Stimulated activated CD4-positive, alpha-beta T cell treated with anti-CD3 and anti-CD28 coated beads, Interleukin-12 subunit alpha, Interleukin-12 subunit beta, amount 100 ng/mL, for 24 hours (primary cell): ENCODE measurements around the gene SMIM26.

Source experiments
- DNase-seq, 2 experiments: peaks; one replicate each; pipeline ENCODE4 v3.0.0-alpha.2; 2020; ENCODE audit warnings: low read depth in 2 of 2

SMIM26 gene

GRCh38 chr20:18580012-18580411 is 12.8 kb downstream of the SMIM26 start:
- DNase-seq, result no peak

GRCh38 chr20:18585134-18585533 is 17.9 kb downstream of the SMIM26 start:
- no peak for DNase-seq

GRCh38 chr20:18587665-18588573 is 20.7 kb downstream of the SMIM26 start, which contains the start of gene DTD1:
DTD1 (plus strand) TSS chr20:18588054; CDS start chr20:18588073, 19 bp downstream.
- peak; percentile 69 to 92 for DNase-seq

GRCh38 chr20:18588574-18588933 is 21.3 kb downstream of the SMIM26 start:
- no peak for DNase-seq

- no peak for DNase-seq
Observed at GRCh38 chr20:18589941-18590674, 22.9 kb downstream of the SMIM26 start.

- DNase-seq, result no peak
Observed at GRCh38 chr20:18596270-18596669, 29.0 kb downstream of the SMIM26 start.

- no peak for DNase-seq
Observed at GRCh38 chr20:18609741-18610140, 42.5 kb downstream of the SMIM26 start.

GRCh38 chr20:18611492-18611891 is 44.3 kb downstream of the SMIM26 start:
- no peak for DNase-seq

GRCh38 chr20:18613553-18613952 is 46.3 kb downstream of the SMIM26 start:
- no peak for DNase-seq

- no peak for DNase-seq
Observed at GRCh38 chr20:18614244-18614643, 47.0 kb downstream of the SMIM26 start.

GRCh38 chr20:18615020-18615650 is 47.9 kb downstream of the SMIM26 start:
- DNase-seq, result no peak
